GM18861 (cell line): ENCODE results near the gene TMEM181.
"Not testable (repeated sequence)": the region's sequence is repeated elsewhere in the genome, so short reads cannot be mapped to it uniquely, and the experiment has no call there.

Source experiments
- ATAC-seq: cut with Tn5 transposase; IDR thresholded peaks from one replicate; pipeline ENCODE4 v1.9.1; 2021; ENCODE audit not compliant: unreplicated experiment

Gene TMEM181

GRCh38 chr6:158635427-158636073 is 75.7 kb downstream of the TMEM181 start:
- ATAC-seq = no peak

- ATAC-seq = no peak
Observed at GRCh38 chr6:158636778-158637177, 76.9 kb downstream of the TMEM181 start.

GRCh38 chr6:158638324-158638854 is 78.5 kb downstream of the TMEM181 start:
- ATAC-seq = no peak

- no peak for ATAC-seq
Observed at GRCh38 chr6:158639056-158639455, 79.2 kb downstream of the TMEM181 start.

GRCh38 chr6:158640519-158640918 is 80.6 kb downstream of the TMEM181 start:
- ATAC-seq = no peak

GRCh38 chr6:158642097-158642601 is 82.3 kb downstream of the TMEM181 start:
- no peak for ATAC-seq

GRCh38 chr6:158643836-158644230 is 83.9 kb downstream of the TMEM181 start:
- ATAC-seq = no peak

- peak; percentile 38 for ATAC-seq
Observed at GRCh38 chr6:158644231-158645063, 84.6 kb downstream of the TMEM181 start, which contains the start of gene DYNLT1. Gene DYNLT1 (minus strand): TSS chr6:158644743. CDS start chr6:158644708, 35 bp downstream.

GRCh38 chr6:158645064-158646022 is 85.5 kb downstream of the TMEM181 start:
- peak; percentile 18 for ATAC-seq

- ATAC-seq = no peak
Observed at GRCh38 chr6:158646023-158646910, 86.4 kb downstream of the TMEM181 start.

- ATAC-seq = no peak
Observed at GRCh38 chr6:158647501-158647900, 87.6 kb downstream of the TMEM181 start.

- ATAC-seq = peak; percentile 21
Observed at GRCh38 chr6:158648682-158649131, 88.8 kb downstream of the TMEM181 start.

- peak; percentile 57 for ATAC-seq
Observed at GRCh38 chr6:158649289-158650143, 89.6 kb downstream of the TMEM181 start, which contains the start of gene SYTL3. Gene SYTL3 (plus strand): TSS chr6:158650054. CDS start chr6:158663269, 13,215 bp downstream.

GRCh38 chr6:158651981-158652737 is 92.3 kb downstream of the TMEM181 start:
- not testable (repeated sequence) for ATAC-seq

GRCh38 chr6:158653577-158654354 is 93.9 kb downstream of the TMEM181 start:
- ATAC-seq = peak; percentile 33

GRCh38 chr6:158654498-158654897 is 94.6 kb downstream of the TMEM181 start:
- no peak for ATAC-seq

- ATAC-seq = no peak
Observed at GRCh38 chr6:158654960-158655489, 95.1 kb downstream of the TMEM181 start.
